ENCODE data around the gene CNP. TPM values are rescaled to one million over a fixed set of nuclear protein-coding genes. Genes with fewer than 3 reads are reported as not detected.
A peak's percentile ranks its signal among the peaks of the same experiment; 100 is the strongest.

The CNP gene
- total RNA-seq, 2 experiments from 2014 or later = 64.9 to 66.6 TPM

- no peak overlapping the region for H3K4me3 Mint-ChIP-seq
- no peaks in the 10 kb centered on the region for H3K9me3 Mint-ChIP-seq
- H3K36me3 Mint-ChIP-seq = no peaks in the 10 kb centered on the region
- no peaks in the 10 kb centered on the region for H3K27me3 Mint-ChIP-seq
- DNase-seq = no peak
- no peak overlapping the region for H3K27ac Mint-ChIP-seq
- H3K4me1 Mint-ChIP-seq = no peaks in the 10 kb centered on the region
Measured at GRCh38 chr17:41959336-41960095, 7.1 kb upstream of the CNP start.

GRCh38 chr17:41962111-41962510 is 4.5 kb upstream of the CNP start:
- no peak for DNase-seq
- H3K27ac Mint-ChIP-seq = no peak overlapping the region
- peaks cover 10% of the 10 kb centered on the region for H3K4me1 Mint-ChIP-seq
- H3K4me3 Mint-ChIP-seq = no peak overlapping the region
- H3K36me3 Mint-ChIP-seq = no peaks in the 10 kb centered on the region
- no peaks in the 10 kb centered on the region for H3K9me3 Mint-ChIP-seq
- no peaks in the 10 kb centered on the region for H3K27me3 Mint-ChIP-seq

- no peaks in the 10 kb centered on the region for H3K9me3 Mint-ChIP-seq
- no peak overlapping the region for H3K4me3 Mint-ChIP-seq
- H3K27ac Mint-ChIP-seq = no peak overlapping the region
- peaks cover 16% of the 10 kb centered on the region for H3K4me1 Mint-ChIP-seq
- DNase-seq = peak; percentile 68
- no peaks in the 10 kb centered on the region for H3K27me3 Mint-ChIP-seq
- H3K36me3 Mint-ChIP-seq = peaks cover 1% of the 10 kb centered on the region
Measured at GRCh38 chr17:41962768-41963434, 3.7 kb upstream of the CNP start.

GRCh38 chr17:41965694-41966462 is 717 bp upstream of the CNP start:
- H3K9me3 Mint-ChIP-seq = no peaks in the 10 kb centered on the region
- peaks cover 30% of the 10 kb centered on the region for H3K4me1 Mint-ChIP-seq
- H3K36me3 Mint-ChIP-seq = peaks cover 8% of the 10 kb centered on the region
- H3K27ac Mint-ChIP-seq = peak overlapping the region; percentile 77
- DNase-seq = peak; percentile 75
- no peaks in the 10 kb centered on the region for H3K27me3 Mint-ChIP-seq
- peak overlapping the region; percentile 82 for H3K4me3 Mint-ChIP-seq

GRCh38 chr17:41967141-41967920 is 736 bp downstream of the CNP start:
- Mint-ChIP-seq H3K27me3 (no peaks in the 10 kb centered on the region), H3K36me3 (peaks cover 14% of the 10 kb centered on the region), H3K4me3 (peak overlapping the region; percentile 82), H3K9me3 (no peaks in the 10 kb centered on the region), H3K27ac (peak overlapping the region; percentile 88), H3K4me1 (peaks cover 33% of the 10 kb centered on the region)
- DNase-seq = peak; percentile 51

- Mint-ChIP-seq H3K9me3 (no peaks in the 10 kb centered on the region), H3K4me1 (peaks cover 36% of the 10 kb centered on the region), H3K27me3 (no peaks in the 10 kb centered on the region), H3K4me3 (peak overlapping the region; percentile 82), H3K36me3 (peaks cover 17% of the 10 kb centered on the region), H3K27ac (peak overlapping the region; percentile 84)
- DNase-seq = no peak
Measured at GRCh38 chr17:41967921-41968578, 1.5 kb downstream of the CNP start.

GRCh38 chr17:41968676-41969075 is 2.1 kb downstream of the CNP start:
- peaks cover 19% of the 10 kb centered on the region for H3K36me3 Mint-ChIP-seq
- no peaks in the 10 kb centered on the region for H3K27me3 Mint-ChIP-seq
- H3K9me3 Mint-ChIP-seq = no peaks in the 10 kb centered on the region
- no peak overlapping the region for H3K4me3 Mint-ChIP-seq
- no peak for DNase-seq
- H3K4me1 Mint-ChIP-seq = peaks cover 36% of the 10 kb centered on the region
- peak overlapping the region; percentile 84 for H3K27ac Mint-ChIP-seq

- Mint-ChIP-seq H3K4me3 (peak overlapping the region; percentile 18), H3K36me3 (peaks cover 19% of the 10 kb centered on the region), H3K27ac (no peak overlapping the region)
Measured at GRCh38 chr17:41970901-41971331, 4.3 kb downstream of the CNP start.

GRCh38 chr17:41971721-41972523 is 5.3 kb downstream of the CNP start:
- no peak for DNase-seq
- Mint-ChIP-seq H3K27me3 (no peaks in the 10 kb centered on the region), H3K27ac (no peak overlapping the region), H3K36me3 (peaks cover 21% of the 10 kb centered on the region), H3K4me1 (peaks cover 28% of the 10 kb centered on the region), H3K9me3 (no peaks in the 10 kb centered on the region), H3K4me3 (no peak overlapping the region)

More at GRCh38 chr17:41970901-41971331, 4.3 kb downstream of the CNP start:
- H3K4me1 Mint-ChIP-seq = peaks cover 28% of the 10 kb centered on the region
- no peak for DNase-seq
- no peaks in the 10 kb centered on the region for H3K9me3 Mint-ChIP-seq
- no peaks in the 10 kb centered on the region for H3K27me3 Mint-ChIP-seq

GRCh38 chr17:41972571-41973407 is 6.2 kb downstream of the CNP start:
- Mint-ChIP-seq H3K36me3 (peaks cover 24% of the 10 kb centered on the region), H3K27ac (peak overlapping the region; percentile 67), H3K4me3 (no peak overlapping the region), H3K9me3 (no peaks in the 10 kb centered on the region), H3K27me3 (no peaks in the 10 kb centered on the region), H3K4me1 (peaks cover 25% of the 10 kb centered on the region)
- DNase-seq = no peak

GRCh38 chr17:41973408-41973811 is 6.8 kb downstream of the CNP start:
- Mint-ChIP-seq H3K4me1 (peaks cover 20% of the 10 kb centered on the region), H3K9me3 (no peaks in the 10 kb centered on the region)

GRCh38 chr17:41974031-41974430 is 7.4 kb downstream of the CNP start:
- no peaks in the 10 kb centered on the region for H3K27me3 Mint-ChIP-seq
- H3K27ac Mint-ChIP-seq = no peak overlapping the region

More at GRCh38 chr17:41973408-41973811, 6.8 kb downstream of the CNP start:
- Mint-ChIP-seq H3K4me3 (no peak overlapping the region), H3K36me3 (peaks cover 18% of the 10 kb centered on the region), H3K27ac (peak overlapping the region; percentile 67), H3K27me3 (no peaks in the 10 kb centered on the region)
- DNase-seq = no peak

GRCh38 chr17:41974658-41975057 is 8.1 kb downstream of the CNP start:
- no peak overlapping the region for H3K27ac Mint-ChIP-seq

More at GRCh38 chr17:41974031-41974430, 7.4 kb downstream of the CNP start:
- Mint-ChIP-seq H3K4me3 (no peak overlapping the region), H3K36me3 (peaks cover 18% of the 10 kb centered on the region), H3K9me3 (no peaks in the 10 kb centered on the region), H3K4me1 (peaks cover 18% of the 10 kb centered on the region)
- no peak for DNase-seq

More at GRCh38 chr17:41974658-41975057, 8.1 kb downstream of the CNP start:
- peaks cover 16% of the 10 kb centered on the region for H3K36me3 Mint-ChIP-seq
- H3K27me3 Mint-ChIP-seq = no peaks in the 10 kb centered on the region
- DNase-seq = no peak
- no peak overlapping the region for H3K4me3 Mint-ChIP-seq
- H3K4me1 Mint-ChIP-seq = peaks cover 13% of the 10 kb centered on the region
- no peaks in the 10 kb centered on the region for H3K9me3 Mint-ChIP-seq
